Neural cell (in vitro differentiated cells): ENCODE results near the gene PNPLA2. TPM values are rescaled to one million over a fixed set of nuclear protein-coding genes. Genes with fewer than 3 reads are reported as not detected.

Experiments
- H2AFZ ChIP-seq: fragments of 200-600, 300-800 bp; sonication (generic), shearing (Covaris generic); 2 replicates; pipeline ENCODE4 v1.6.0; 2014; ENCODE audit warnings: low read depth, mild to moderate bottlenecking, antibody characterized with exemption, low read length, moderate library complexity
- H3F3A ChIP-seq: fragments of 200-600 bp; shearing (Covaris generic); 2 replicates; pipeline ENCODE4 v1.6.1; 2016; ENCODE audit warnings: mild to moderate bottlenecking, moderate library complexity, mixed read lengths, antibody characterized with exemption, low read length; ENCODE audit not compliant: insufficient read depth, poor library complexity, severe bottlenecking
- H3K27ac ChIP-seq: fragments of 200-600, 300-800 bp; sonication (generic), shearing (Covaris generic); 2 replicates; pipeline ENCODE4 v1.5.1; 2014; ENCODE audit warnings: mild to moderate bottlenecking, low read length, moderate library complexity
- H3K27me3 ChIP-seq: fragments of 300-800, 200-600 bp; sonication (generic), shearing (Covaris generic); 2 replicates; pipeline ENCODE4 v1.6.0; 2014; ENCODE audit warnings: mild to moderate bottlenecking, low read depth, low read length, moderate library complexity; ENCODE audit not compliant: insufficient read depth
- H3K36me3 ChIP-seq: fragments of 300-800, 200-600 bp; sonication (generic), shearing (Covaris generic); 2 replicates; pipeline ENCODE4 v1.5.1; 2014; ENCODE audit warnings: mild to moderate bottlenecking, antibody characterized with exemption, low read length, moderate library complexity; ENCODE audit not compliant: insufficient read depth
- H3K4me2 ChIP-seq: fragments of 300-800, 200-600 bp; sonication (generic), shearing (Covaris generic); 2 replicates; pipeline ENCODE4 v1.6.0; 2014; ENCODE audit warnings: mild to moderate bottlenecking, low read length
- H3K4me3 ChIP-seq: fragments of 300-800, 200-600 bp; sonication (generic), shearing (Covaris generic); 2 replicates; pipeline ENCODE4 v1.5.1; 2014; ENCODE audit warnings: mild to moderate bottlenecking, low read length, moderate library complexity
- H3K79me2 ChIP-seq: fragments of 200-600 bp; shearing (Covaris generic); replicated peaks from 2 replicates; pipeline ENCODE4 v1.6.0; 2014; ENCODE audit warnings: mild to moderate bottlenecking, low read length, moderate library complexity; ENCODE audit not compliant: insufficient read depth
- H3K9ac ChIP-seq: fragments of 300-800, 200-600 bp; sonication (generic), shearing (Covaris generic); 2 replicates; pipeline ENCODE4 v1.6.1; 2016; ENCODE audit warnings: mild to moderate bottlenecking, low read length, mixed read lengths
- H3K9me2 ChIP-seq: fragments of 200-600 bp; shearing (Covaris generic); 2 replicates; pipeline ENCODE4 v1.6.1; 2016; ENCODE audit warnings: mild to moderate bottlenecking, low read length, mixed read lengths; ENCODE audit not compliant: insufficient read depth
- H3K9me3 ChIP-seq: fragments of 200-600, 300-800 bp; sonication (generic), shearing (Covaris generic); 2 replicates; pipeline ENCODE4 v1.6.1; 2016; ENCODE audit warnings: mild to moderate bottlenecking, mixed run types, low read length, moderate library complexity, mixed read lengths
- H4K20me1 ChIP-seq: fragments of 200-600 bp; shearing (Covaris generic); 2 replicates; pipeline ENCODE4 v1.6.1; 2016; ENCODE audit warnings: mild to moderate bottlenecking, mixed run types; ENCODE audit not compliant: insufficient read depth
- CTCF ChIP-seq: fragments of 450-650 bp; IDR thresholded peaks from 2 replicates; pipeline ENCODE4 v1.5.1; 2014; ENCODE audit warnings: antibody characterized with exemption, mild to moderate bottlenecking, moderate library complexity; ENCODE audit not compliant: poor library complexity, severe bottlenecking
- EP300 ChIP-seq: fragments of 450-650 bp; conservative IDR thresholded peaks from 2 replicates; pipeline ENCODE4 v1.6.1; 2014; ENCODE audit warnings: antibody characterized with exemption, mild to moderate bottlenecking, moderate library complexity; ENCODE audit not compliant: poor library complexity, severe bottlenecking
- EZH2 ChIP-seq: fragments of 200-600, 300-800 bp; shearing (Covaris generic), sonication (generic); IDR thresholded peaks from 2 replicates; pipeline ENCODE4 v1.6.1; 2014; ENCODE audit warnings: antibody characterized with exemption, low read length, borderline replicate concordance, mild to moderate bottlenecking; ENCODE audit not compliant: insufficient read depth, poor library complexity, severe bottlenecking
- MXI1 ChIP-seq: fragments of 450-650 bp; conservative IDR thresholded peaks from 2 replicates; pipeline ENCODE4 v1.6.1; 2014; ENCODE audit warnings: antibody characterized with exemption, mild to moderate bottlenecking; ENCODE audit not compliant: poor library complexity, severe bottlenecking
- POLR2AphosphoS5 ChIP-seq: IDR thresholded peaks from 2 replicates; pipeline ENCODE4 v1.6.1; 2012
- RAD21 ChIP-seq: fragments of 450-650 bp; conservative IDR thresholded peaks from 2 replicates; pipeline ENCODE4 v1.6.1; 2014; ENCODE audit warnings: antibody characterized with exemption, mild to moderate bottlenecking, moderate library complexity
- REST ChIP-seq: IDR thresholded peaks from 2 replicates; pipeline ENCODE4 v1.6.1; 2012; ENCODE audit warnings: borderline replicate concordance
- SMC3 ChIP-seq: fragments of 450-650 bp; conservative IDR thresholded peaks from 2 replicates; pipeline ENCODE4 v1.6.1; 2014; ENCODE audit warnings: antibody characterized with exemption, mild to moderate bottlenecking, moderate library complexity; ENCODE audit not compliant: poor library complexity
- TAF1 ChIP-seq: IDR thresholded peaks from 2 replicates; pipeline ENCODE4 v1.6.1; 2012; ENCODE audit warnings: low read depth
- polyA plus RNA-seq: library from polyadenylated mRNA; depleted of rRNA; stranded (reverse); fragments of >200 nt; gene quantifications from 2 replicates; pipeline ENCODE4 v1.2.3, GENCODE V29; 2014

The PNPLA2 gene
- polyA plus RNA-seq, 1 donor from 2014 or later = 7.8 TPM

- H3K27ac ChIP-seq = no peak overlapping the region
- no peak overlapping the region for H3K4me3 ChIP-seq
- no peaks in the 10 kb centered on the region for H4K20me1 ChIP-seq
- H3K79me2 ChIP-seq = no peaks in the 10 kb centered on the region
- H3K9ac ChIP-seq = no peak overlapping the region
- no peak overlapping the region for H2AFZ ChIP-seq
- H3K36me3 ChIP-seq = no peaks in the 10 kb centered on the region
- H3F3A ChIP-seq = no peaks in the 10 kb centered on the region
- no peaks in the 10 kb centered on the region for H3K9me2 ChIP-seq
- no peaks in the 10 kb centered on the region for H3K27me3 ChIP-seq
- TF ChIP-seq MXI1 = no peak
- TF ChIP-seq EP300 = no peak
- no peak for TF ChIP-seq POLR2AphosphoS5
- no peak overlapping the region for H3K4me2 ChIP-seq
- H3K9me3 ChIP-seq = no peaks in the 10 kb centered on the region
Measured at GRCh38 chr11:869399-870126, 50.8 kb downstream of the PNPLA2 start.

GRCh38 chr11:870127-870413 is 51.4 kb downstream of the PNPLA2 start:
- H3K9me2 ChIP-seq = no peaks in the 10 kb centered on the region
- H3K79me2 ChIP-seq = no peaks in the 10 kb centered on the region
- H3K9me3 ChIP-seq = no peaks in the 10 kb centered on the region
- H3K27ac ChIP-seq = no peak overlapping the region
- H3K36me3 ChIP-seq = no peaks in the 10 kb centered on the region
- no peak overlapping the region for H2AFZ ChIP-seq
- H4K20me1 ChIP-seq = no peaks in the 10 kb centered on the region
- H3K4me2 ChIP-seq = no peak overlapping the region
- H3K4me3 ChIP-seq = no peak overlapping the region
- no peak overlapping the region for H3K9ac ChIP-seq
- no peaks in the 10 kb centered on the region for H3F3A ChIP-seq
- no peak for TF ChIP-seq EP300
- no peak for TF ChIP-seq MXI1
- TF ChIP-seq POLR2AphosphoS5 = no peak
- no peak for TF ChIP-seq TAF1
- H3K27me3 ChIP-seq = no peaks in the 10 kb centered on the region

GRCh38 chr11:870418-870817 is 51.7 kb downstream of the PNPLA2 start:
- H3K36me3 ChIP-seq = no peaks in the 10 kb centered on the region
- TF ChIP-seq MXI1 = no peak
- no peak for TF ChIP-seq POLR2AphosphoS5
- TF ChIP-seq RAD21 = no peak
- TF ChIP-seq EZH2 = no peak
- no peak for TF ChIP-seq SMC3
- no peak for TF ChIP-seq TAF1
- no peak for TF ChIP-seq CTCF
- no peak for TF ChIP-seq EP300
- no peak for TF ChIP-seq REST

More at GRCh38 chr11:870418-870817, 51.7 kb downstream of the PNPLA2 start:
- no peaks in the 10 kb centered on the region for H3K79me2 ChIP-seq
- no peaks in the 10 kb centered on the region for H3K9me3 ChIP-seq
- H3K9ac ChIP-seq = no peak overlapping the region
- no peak overlapping the region for H3K27ac ChIP-seq
- H4K20me1 ChIP-seq = no peaks in the 10 kb centered on the region
- H3K4me3 ChIP-seq = no peak overlapping the region
- H2AFZ ChIP-seq = no peak overlapping the region
- H3F3A ChIP-seq = no peaks in the 10 kb centered on the region
- no peaks in the 10 kb centered on the region for H3K9me2 ChIP-seq
- no peaks in the 10 kb centered on the region for H3K27me3 ChIP-seq
- no peak overlapping the region for H3K4me2 ChIP-seq
